Mucosa of rectum (tissue), 2 donors: Measurements from ENCODE around the gene CD82.

Experiments used
- H3K27ac ChIP-seq, 2 donors: one replicate each; pipeline ENCODE4 v1.7.0; 2013; ENCODE audit warnings: inconsistent platforms in 2 of 2, low read depth in 2 of 2, low read length in 2 of 2
- H3K27me3 ChIP-seq, 2 donors: one replicate each; pipeline ENCODE4 v1.7.0; 2013; ENCODE audit warnings: low read length in 2 of 2; ENCODE audit not compliant: control insufficient read depth in 2 of 2, insufficient read depth in 2 of 2
- H3K36me3 ChIP-seq, 2 donors: one replicate each; pipeline ENCODE4 v1.7.0; 2013; ENCODE audit warnings: low read length in 2 of 2; ENCODE audit not compliant: control insufficient read depth in 2 of 2, insufficient read depth in 2 of 2
- H3K4me1 ChIP-seq, 2 donors: one replicate each; pipeline ENCODE4 v1.7.0; 2013; ENCODE audit warnings: low read length in 2 of 2, mild to moderate bottlenecking in 1 of 2; ENCODE audit not compliant: control insufficient read depth in 2 of 2, insufficient read depth in 2 of 2
- H3K4me3 ChIP-seq, 2 donors: one replicate each; pipeline ENCODE4 v1.7.0; 2013; ENCODE audit warnings: low read length in 2 of 2
- H3K9ac ChIP-seq, 2 donors: one replicate each; pipeline ENCODE4 v1.7.0; 2013; ENCODE audit warnings: low read length in 2 of 2, low read depth in 1 of 2, mild to moderate bottlenecking in 1 of 2
- H3K9me3 ChIP-seq, 2 donors: one replicate each; pipeline ENCODE4 v1.7.0; 2013; ENCODE audit warnings: low read length in 2 of 2; ENCODE audit not compliant: control insufficient read depth in 2 of 2
- donor health status: healthy.
- donor health status: Normal muscosa, but diverticular disease.

Gene CD82

DNA sequence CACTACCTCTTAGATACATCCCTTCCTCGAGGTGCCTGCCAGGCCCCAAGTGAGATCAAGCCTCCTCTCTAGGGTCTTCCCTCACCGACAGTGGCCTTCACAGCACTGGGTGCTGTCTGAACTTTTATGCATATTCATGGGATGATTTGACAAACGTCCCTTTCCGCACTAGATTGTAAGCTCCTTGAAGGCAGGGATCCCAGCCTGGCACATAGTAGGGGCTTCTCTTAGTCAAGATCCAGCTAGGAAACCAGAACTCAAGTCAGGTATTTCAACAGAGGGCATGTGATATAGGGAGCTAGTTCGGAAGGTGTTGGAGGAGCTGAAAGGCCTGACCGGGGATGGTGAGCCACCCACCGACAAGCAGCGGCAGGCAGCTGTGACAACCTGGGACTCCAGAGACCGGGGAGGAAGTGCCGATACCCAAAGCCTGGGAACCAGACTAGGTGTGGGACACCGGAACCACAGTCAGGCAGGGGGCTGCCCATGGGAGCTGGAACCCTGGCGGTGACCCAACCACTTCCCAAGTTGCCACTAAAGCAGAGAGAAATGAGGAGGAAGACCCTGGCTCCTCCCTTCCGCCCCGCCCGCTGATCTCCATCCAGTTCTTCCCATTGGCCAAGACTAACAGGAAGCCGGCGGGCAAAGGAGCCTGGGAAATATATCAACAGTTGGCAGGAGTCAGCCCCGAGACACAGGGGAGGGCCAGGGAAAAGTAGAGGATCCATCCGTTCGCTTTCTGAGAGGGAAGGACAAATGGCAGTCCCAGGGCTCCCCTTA, 39.8 kb upstream of the CD82 start:
- Histone ChIP-seq H3K4me3 (no peak overlapping the region), H3K36me3 (no peaks in the 10 kb centered on the region), H3K27ac (no peak overlapping the region), H3K9ac (no peak overlapping the region), H3K4me1 (no peaks in the 10 kb centered on the region), H3K27me3 (no peaks in the 10 kb centered on the region), H3K9me3 (no peaks in the 10 kb centered on the region)

GRCh38 chr11:44526438-44526837, 39.0 kb upstream of the CD82 start:
- no peaks in the 10 kb centered on the region for H3K9me3 ChIP-seq
- H3K4me3 ChIP-seq = no peak overlapping the region
- no peaks in the 10 kb centered on the region for H3K36me3 ChIP-seq
- H3K27me3 ChIP-seq = no peaks in the 10 kb centered on the region
- no peaks in the 10 kb centered on the region for H3K4me1 ChIP-seq
- H3K9ac ChIP-seq = no peak overlapping the region
- H3K27ac ChIP-seq = no peak overlapping the region

GRCh38 chr11:44527476-44527875, 38.0 kb upstream of the CD82 start:
- no peaks in the 10 kb centered on the region for H3K36me3 ChIP-seq
- H3K27me3 ChIP-seq = no peaks in the 10 kb centered on the region
- H3K9me3 ChIP-seq = no peaks in the 10 kb centered on the region
- no peaks in the 10 kb centered on the region for H3K4me1 ChIP-seq
- H3K4me3 ChIP-seq = no peak overlapping the region
- no peak overlapping the region for H3K27ac ChIP-seq
- no peak overlapping the region for H3K9ac ChIP-seq

DNA sequence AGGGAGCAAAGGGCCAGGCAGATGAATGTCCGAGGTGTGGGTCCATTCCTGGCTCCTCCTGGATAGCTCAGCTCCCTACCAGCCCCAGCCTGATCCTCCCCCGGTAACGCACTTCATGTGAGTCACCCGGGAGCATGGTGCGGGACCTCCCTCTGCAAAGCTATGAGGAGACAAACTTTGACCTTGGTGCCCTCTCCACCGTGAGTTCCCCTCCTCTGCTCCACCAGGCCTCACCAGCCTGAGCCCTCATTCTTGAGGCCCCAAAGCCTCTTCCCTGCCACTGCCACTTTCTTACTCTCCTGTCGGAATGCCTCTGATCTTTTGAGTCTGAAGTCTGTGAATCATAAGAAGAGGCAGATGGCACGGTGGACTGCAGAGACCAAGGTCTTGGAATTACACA, 37.4 kb upstream of the CD82 start:
- Histone ChIP-seq H3K36me3 (no peaks in the 10 kb centered on the region), H3K9ac (no peak overlapping the region), H3K4me1 (no peaks in the 10 kb centered on the region), H3K9me3 (no peaks in the 10 kb centered on the region), H3K27ac (no peak overlapping the region), H3K27me3 (no peaks in the 10 kb centered on the region), H3K4me3 (no peak overlapping the region)

- H3K4me1 ChIP-seq = no peaks in the 10 kb centered on the region
- H3K27ac ChIP-seq = no peak overlapping the region
- no peaks in the 10 kb centered on the region for H3K36me3 ChIP-seq
- no peak overlapping the region for H3K4me3 ChIP-seq
- no peaks in the 10 kb centered on the region for H3K27me3 ChIP-seq
- no peaks in the 10 kb centered on the region for H3K9me3 ChIP-seq
- H3K9ac ChIP-seq = no peak overlapping the region
Observed at GRCh38 chr11:44528581-44528980, 36.9 kb upstream of the CD82 start.

DNA sequence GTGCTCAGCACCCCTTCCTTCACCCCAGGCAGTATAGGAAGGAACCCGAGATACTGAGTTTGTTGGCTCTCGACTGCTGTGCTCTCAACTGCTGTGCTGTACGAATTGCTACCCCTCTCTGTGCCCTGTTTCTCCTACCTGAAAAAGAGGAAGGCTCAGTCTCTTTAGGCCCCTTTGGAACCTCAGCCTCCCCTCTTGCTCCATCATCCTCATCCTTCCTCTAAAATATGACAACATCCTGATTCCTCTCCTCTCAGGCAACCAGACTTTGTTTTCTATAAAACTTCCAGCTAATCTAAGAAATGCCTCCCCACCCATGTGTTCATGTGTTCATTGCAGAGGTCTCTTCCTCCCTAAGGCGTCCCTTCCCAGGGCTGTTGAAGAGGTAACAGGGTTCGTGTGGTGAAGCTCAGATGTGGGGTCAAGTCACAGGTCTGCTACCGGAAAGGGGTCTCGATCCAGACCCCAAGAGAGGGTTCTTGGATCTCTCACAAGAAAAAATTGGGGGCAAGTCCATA, 35.5 kb upstream of the CD82 start:
- Histone ChIP-seq H3K27me3 (no peaks in the 10 kb centered on the region), H3K9me3 (no peaks in the 10 kb centered on the region), H3K9ac (no peak overlapping the region), H3K27ac (no peak overlapping the region), H3K4me1 (no peaks in the 10 kb centered on the region), H3K4me3 (no peak overlapping the region), H3K36me3 (no peaks in the 10 kb centered on the region)

DNA sequence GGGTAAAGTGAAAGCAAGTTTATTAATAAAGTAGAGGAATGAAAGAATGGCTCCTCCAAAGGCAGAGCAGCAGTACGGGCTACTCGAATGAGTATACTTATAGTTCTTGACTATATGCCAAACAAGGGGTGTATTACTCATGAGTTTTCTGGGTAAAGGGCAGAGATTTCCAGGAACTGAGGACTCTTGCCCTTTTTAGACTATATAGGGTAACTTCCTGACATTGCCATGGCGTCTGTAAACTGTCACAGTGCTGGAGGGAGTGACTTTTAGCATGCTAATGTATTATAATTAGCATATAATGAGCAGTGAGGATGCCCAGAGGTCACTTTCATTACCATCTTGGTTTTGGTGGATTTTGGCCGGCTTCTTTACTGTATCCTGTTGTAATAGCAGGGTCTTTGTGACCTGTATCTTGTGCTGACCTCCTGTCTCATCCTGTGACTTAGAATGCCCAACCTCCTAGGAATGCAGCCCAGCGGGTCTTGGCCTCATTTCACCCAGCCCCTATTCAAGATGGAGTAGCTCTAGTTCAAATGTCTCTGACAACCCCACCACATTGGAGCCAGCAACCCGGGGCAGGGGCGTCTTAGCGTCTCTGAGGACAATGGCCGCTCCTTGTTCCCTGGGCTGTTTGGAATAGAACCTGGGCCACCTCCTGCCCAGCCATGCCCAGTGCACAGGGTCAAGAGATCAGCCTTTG, 34.9 kb upstream of the CD82 start:
- H3K9ac ChIP-seq = no peak overlapping the region
- peaks cover 0 to 2% of the 10 kb centered on the region in 2 donors for H3K27me3 ChIP-seq
- H3K4me3 ChIP-seq = no peak overlapping the region
- no peaks in the 10 kb centered on the region for H3K4me1 ChIP-seq
- no peaks in the 10 kb centered on the region for H3K36me3 ChIP-seq
- no peaks in the 10 kb centered on the region for H3K9me3 ChIP-seq
- H3K27ac ChIP-seq = no peak overlapping the region

- Histone ChIP-seq H3K27ac (no peak overlapping the region), H3K9ac (no peak overlapping the region), H3K4me3 (no peak overlapping the region), H3K36me3 (no peaks in the 10 kb centered on the region), H3K9me3 (no peaks in the 10 kb centered on the region), H3K4me1 (no peaks in the 10 kb centered on the region), H3K27me3 (peaks cover 0 to 2% of the 10 kb centered on the region in 2 donors)
Observed at GRCh38 chr11:44531116-44531504, 34.4 kb upstream of the CD82 start.

- H3K9me3 ChIP-seq = no peaks in the 10 kb centered on the region
- H3K27ac ChIP-seq = no peak overlapping the region
- H3K9ac ChIP-seq = no peak overlapping the region
- H3K36me3 ChIP-seq = no peaks in the 10 kb centered on the region
- no peaks in the 10 kb centered on the region for H3K4me1 ChIP-seq
- H3K27me3 ChIP-seq = peaks cover 0 to 2% of the 10 kb centered on the region in 2 donors
- H3K4me3 ChIP-seq = no peak overlapping the region
Observed at GRCh38 chr11:44531636-44532035, 33.8 kb upstream of the CD82 start.

- no peaks in the 10 kb centered on the region for H3K4me1 ChIP-seq
- peaks cover 0 to 2% of the 10 kb centered on the region in 2 donors for H3K27me3 ChIP-seq
- no peaks in the 10 kb centered on the region for H3K9me3 ChIP-seq
- no peak overlapping the region for H3K4me3 ChIP-seq
- H3K36me3 ChIP-seq = no peaks in the 10 kb centered on the region
- H3K9ac ChIP-seq = no peak overlapping the region
- H3K27ac ChIP-seq = no peak overlapping the region
Observed at GRCh38 chr11:44532809-44533208, 32.7 kb upstream of the CD82 start.
